ENCODE measurements around the gene LUC7L.

The LUC7L gene

DNA sequence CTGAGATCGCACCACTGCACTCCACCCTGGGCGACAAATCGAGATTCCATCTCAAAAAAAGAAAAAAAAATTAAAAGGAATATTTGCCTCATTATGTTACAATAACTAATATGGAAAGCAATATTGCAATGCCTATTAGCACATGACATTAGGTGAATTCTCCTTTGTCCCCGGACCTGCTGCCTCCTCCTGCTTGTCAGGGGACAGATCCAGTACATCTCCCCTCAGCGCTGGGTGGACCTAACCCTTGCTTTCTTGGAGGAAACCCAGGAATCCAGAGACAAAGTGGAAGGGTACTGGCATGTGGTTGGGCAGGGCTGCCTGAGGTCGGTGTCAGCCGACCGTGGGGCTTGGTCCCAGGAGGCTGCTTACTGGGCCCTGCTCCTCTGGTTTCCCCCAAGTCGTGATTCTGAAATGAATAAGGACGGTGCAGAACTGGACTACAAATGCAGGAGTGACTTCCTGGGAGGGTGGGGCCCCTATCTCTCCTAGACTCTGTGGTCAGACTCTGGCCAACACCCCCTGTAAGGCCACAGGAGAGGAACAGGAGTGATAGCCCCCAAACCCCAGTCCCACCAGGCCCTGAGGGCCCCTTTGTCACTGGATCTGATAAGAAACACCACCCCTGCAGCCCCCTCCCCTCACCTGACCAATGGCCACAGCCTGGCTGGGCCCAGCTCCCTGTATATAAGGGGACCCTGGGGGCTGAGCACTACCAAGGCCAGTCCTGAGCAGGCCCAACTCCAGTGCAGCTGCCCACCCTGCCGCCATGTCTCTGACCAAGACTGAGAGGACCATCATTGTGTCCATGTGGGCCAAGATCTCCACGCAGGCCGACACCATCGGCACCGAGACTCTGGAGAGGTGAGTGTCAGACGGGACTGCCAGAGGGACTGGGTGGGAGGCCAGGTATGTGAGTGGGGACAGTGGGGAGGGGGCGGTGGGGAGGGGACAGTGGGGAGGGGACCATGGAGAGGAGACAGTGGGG is 76.8 kb downstream of the LUC7L start, which contains the start of gene HBZ:
HBZ (plus strand) TSS at position 504 of the 988 bp plus-strand sequence; CDS start at position 770, 266 bp downstream.
- no peak within 1 kb of the TSS for H3K4me2 ChIP-seq (ENCODE audit: low read length)
- no peak for TF ChIP-seq EZH2 (IDR thresholded peaks at IDR 0.05; ENCODE audit: borderline replicate concordance, low read length)
- TF ChIP-seq, protein P1, sequence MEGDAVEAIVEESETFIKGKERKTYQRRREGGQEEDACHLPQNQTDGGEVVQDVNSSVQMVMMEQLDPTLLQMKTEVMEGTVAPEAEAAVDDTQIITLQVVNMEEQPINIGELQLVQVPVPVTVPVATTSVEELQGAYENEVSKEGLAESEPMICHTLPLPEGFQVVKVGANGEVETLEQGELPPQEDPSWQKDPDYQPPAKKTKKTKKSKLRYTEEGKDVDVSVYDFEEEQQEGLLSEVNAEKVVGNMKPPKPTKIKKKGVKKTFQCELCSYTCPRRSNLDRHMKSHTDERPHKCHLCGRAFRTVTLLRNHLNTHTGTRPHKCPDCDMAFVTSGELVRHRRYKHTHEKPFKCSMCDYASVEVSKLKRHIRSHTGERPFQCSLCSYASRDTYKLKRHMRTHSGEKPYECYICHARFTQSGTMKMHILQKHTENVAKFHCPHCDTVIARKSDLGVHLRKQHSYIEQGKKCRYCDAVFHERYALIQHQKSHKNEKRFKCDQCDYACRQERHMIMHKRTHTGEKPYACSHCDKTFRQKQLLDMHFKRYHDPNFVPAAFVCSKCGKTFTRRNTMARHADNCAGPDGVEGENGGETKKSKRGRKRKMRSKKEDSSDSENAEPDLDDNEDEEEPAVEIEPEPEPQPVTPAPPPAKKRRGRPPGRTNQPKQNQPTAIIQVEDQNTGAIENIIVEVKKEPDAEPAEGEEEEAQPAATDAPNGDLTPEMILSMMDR (IDR thresholded peaks at IDR 0.05; ENCODE audit: low read length): no peak
- H3K4me3 ChIP-seq (ENCODE audit: low read depth, low read length, poor library complexity, severe bottlenecking): no peak within 1 kb of the TSS
- H2AFZ ChIP-seq (ENCODE audit: low read length): no peak within 1 kb of the TSS
- no peaks in the 10 kb centered on the region for H3K9me2 ChIP-seq (ENCODE audit: low read depth, low read length)
- H3K9ac ChIP-seq (ENCODE audit: low read length): no peak within 1 kb of the TSS
- no peaks in the 10 kb centered on the region for H3K79me2 ChIP-seq (ENCODE audit: insufficient read depth, low read length)
- peaks cover 4% of the 10 kb centered on the region for H3K4me1 ChIP-seq (ENCODE audit: insufficient read depth, low read length, severe bottlenecking)
- H3K9me3 ChIP-seq (ENCODE audit: low read length): no peaks in the 10 kb centered on the region
- no peak within 1 kb of the TSS for H3K27ac ChIP-seq (ENCODE audit: low read depth, low read length, poor library complexity, severe bottlenecking)
- H4K20me1 ChIP-seq (ENCODE audit: insufficient read depth, low read length): no peaks in the 10 kb centered on the region
- H3K27me3 ChIP-seq (ENCODE audit: insufficient read depth, low read length): peaks cover 12% of the 10 kb centered on the region; the same call in 1 of the 2 replicates
- H3F3A ChIP-seq (ENCODE audit: insufficient read depth, low read length): no peaks in the 10 kb centered on the region
- no peaks in the 10 kb centered on the region for H3K36me3 ChIP-seq (ENCODE audit: insufficient read depth, low read length)

DNA sequence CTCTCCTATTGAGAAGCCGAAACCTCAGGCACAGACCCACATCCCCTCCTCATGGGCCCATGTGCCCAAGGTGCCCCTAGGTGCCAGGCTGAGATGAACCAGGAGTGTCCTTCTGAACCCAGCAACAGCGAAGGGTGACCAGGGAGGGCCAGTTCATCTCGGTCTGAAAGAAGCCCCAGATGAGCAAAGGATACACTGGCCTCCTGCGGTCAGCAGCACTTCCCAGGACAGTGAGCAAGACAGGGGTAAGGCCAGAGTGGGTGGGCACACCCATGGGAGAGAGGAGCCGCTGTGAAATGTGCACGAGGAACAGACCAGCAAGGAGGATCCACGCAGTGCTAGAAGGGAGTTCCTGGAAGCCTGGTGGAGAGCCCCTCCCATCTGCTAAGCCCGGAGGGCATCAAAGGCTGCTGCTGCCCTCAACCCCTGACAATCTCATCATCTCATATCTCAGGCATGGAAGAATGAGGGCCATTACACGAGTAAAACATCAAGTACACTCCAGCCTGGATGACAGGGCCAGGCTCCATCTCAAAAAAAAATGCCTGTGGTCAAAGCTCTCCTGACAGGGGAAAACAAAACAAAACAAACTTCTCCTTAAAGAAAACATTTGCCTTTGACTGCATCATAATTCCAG is 80.1 kb downstream of the LUC7L start:
- H2AFZ ChIP-seq (ENCODE audit: low read length): no peak overlapping the region
- no peaks in the 10 kb centered on the region for H3F3A ChIP-seq (ENCODE audit: insufficient read depth, low read length)
- H3K27me3 ChIP-seq (ENCODE audit: insufficient read depth, low read length): peaks cover 6% of the 10 kb centered on the region; the same call in 1 of the 2 replicates
- H3K9me2 ChIP-seq (ENCODE audit: low read depth, low read length): no peaks in the 10 kb centered on the region
- no peak overlapping the region for H3K4me3 ChIP-seq (ENCODE audit: low read depth, low read length, poor library complexity, severe bottlenecking)
- H3K4me2 ChIP-seq (ENCODE audit: low read length): no peak overlapping the region
- H4K20me1 ChIP-seq (ENCODE audit: insufficient read depth, low read length): no peaks in the 10 kb centered on the region
- H3K9me3 ChIP-seq (ENCODE audit: low read length): no peaks in the 10 kb centered on the region
- TF ChIP-seq EZH2 (IDR thresholded peaks at IDR 0.05; ENCODE audit: borderline replicate concordance, low read length): no peak
- TF ChIP-seq, protein P1 (IDR thresholded peaks at IDR 0.05; ENCODE audit: low read length): no peak
- no peak overlapping the region for H3K27ac ChIP-seq (ENCODE audit: low read depth, low read length, poor library complexity, severe bottlenecking)
- H3K4me1 ChIP-seq (ENCODE audit: insufficient read depth, low read length, severe bottlenecking): peaks cover 3% of the 10 kb centered on the region
- no peak overlapping the region for H3K9ac ChIP-seq (ENCODE audit: low read length)
- no peaks in the 10 kb centered on the region for H3K79me2 ChIP-seq (ENCODE audit: insufficient read depth, low read length)
- no peaks in the 10 kb centered on the region for H3K36me3 ChIP-seq (ENCODE audit: insufficient read depth, low read length)

DNA sequence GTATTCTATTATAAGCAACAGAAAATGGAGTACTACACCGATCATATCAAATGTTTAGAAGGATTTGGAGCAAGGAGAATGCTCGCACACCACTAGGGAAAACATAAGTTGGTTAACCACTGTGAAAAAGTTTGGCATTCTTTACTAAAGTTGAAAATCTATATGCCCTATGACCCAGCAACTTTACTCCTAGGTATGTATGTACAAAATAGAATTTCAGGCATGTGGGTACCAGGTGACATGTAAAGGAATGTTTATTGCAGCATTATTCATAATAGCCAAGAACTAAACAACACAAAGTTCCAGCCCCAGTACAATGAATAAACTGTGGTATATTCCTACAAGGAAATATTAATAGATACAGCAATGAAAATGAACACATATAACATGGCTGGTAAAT is 82.6 kb downstream of the LUC7L start:
- Histone ChIP-seq H3K27me3 (ENCODE audit: insufficient read depth, low read length) (peaks cover 6% of the 10 kb centered on the region; the same call in 1 of the 2 replicates), H3F3A (ENCODE audit: insufficient read depth, low read length) (no peaks in the 10 kb centered on the region), H3K27ac (ENCODE audit: low read depth, low read length, poor library complexity, severe bottlenecking) (no peak overlapping the region), H2AFZ (ENCODE audit: low read length) (no peak overlapping the region), H3K9me2 (ENCODE audit: low read depth, low read length) (no peaks in the 10 kb centered on the region), H3K4me1 (ENCODE audit: insufficient read depth, low read length, severe bottlenecking) (peaks cover 3% of the 10 kb centered on the region), H3K79me2 (ENCODE audit: insufficient read depth, low read length) (no peaks in the 10 kb centered on the region), H3K9ac (ENCODE audit: low read length) (no peak overlapping the region), H3K9me3 (ENCODE audit: low read length) (no peaks in the 10 kb centered on the region), H4K20me1 (ENCODE audit: insufficient read depth, low read length) (no peaks in the 10 kb centered on the region), H3K4me3 (ENCODE audit: low read depth, low read length, poor library complexity, severe bottlenecking) (no peak overlapping the region), H3K36me3 (ENCODE audit: insufficient read depth, low read length) (no peaks in the 10 kb centered on the region), H3K4me2 (ENCODE audit: low read length) (no peak overlapping the region)
- TF ChIP-seq, protein P1 (IDR thresholded peaks at IDR 0.05; ENCODE audit: low read length): no peak
- TF ChIP-seq EZH2 (IDR thresholded peaks at IDR 0.05; ENCODE audit: borderline replicate concordance, low read length): no peak

Measured in OCI-LY1 (cell line).